Ovary (tissue), 9 donors: ENCODE data around the gene SORBS1. TPM values are rescaled to one million over a fixed set of nuclear protein-coding genes. Genes with fewer than 3 reads are reported as not detected.

Source experiments
- DNase-seq, 5 donors: peaks; one replicate each; pipeline ENCODE4 v3.0.0-alpha.2; 2019 to 2020
- H3K27ac ChIP-seq, 2 donors: fragments of 200-600 bp; one replicate each; pipeline versions ENCODE4 v1.5.1 to v1.8.0; 2019 to 2022
- H3K27me3 ChIP-seq: fragments of 200-600 bp; one replicate; pipeline ENCODE4 v1.8.0; 2022
- H3K36me3 ChIP-seq: fragments of 200-600 bp; sonication (generic); one replicate; pipeline ENCODE4 v1.5.1; 2019
- H3K4me1 ChIP-seq: one replicate; pipeline ENCODE4 v1.8.1; 2013; ENCODE audit warnings: mild to moderate bottlenecking, moderate library complexity; ENCODE audit not compliant: insufficient read depth
- H3K4me3 ChIP-seq: fragments of 200-600 bp; sonication (generic); one replicate; pipeline ENCODE4 v1.5.1; 2017
- H3K9me3 ChIP-seq, 2 donors: fragments of 200-600 bp in 1 of 2; sonication (generic) in 1 of 2; one replicate each; pipeline versions ENCODE4 v1.5.1 to v1.8.1; 2013 to 2019; ENCODE audit warnings: mild to moderate bottlenecking in 1 of 2, moderate library complexity in 1 of 2
- EP300 ChIP-seq: sonication (generic); formaldehyde crosslinking; IDR thresholded peaks from one replicate; pipeline ENCODE4 v1.6.1; 2017; ENCODE audit warnings: antibody characterized with exemption
- POLR2A ChIP-seq: fragments of 450-650 bp; IDR thresholded peaks from one replicate; pipeline ENCODE4 v1.6.1; 2017; ENCODE audit warnings: antibody characterized with exemption, mild to moderate bottlenecking, moderate library complexity
- WGBS, 3 donors: extraction: QIAGEN DNeasy Blood & Tissue Kit in 1 of 3; methylation state at CpG; one replicate each; pipeline versions ENCODE4 v1.1.5 to v1.1.7; 2013 to 2017; 5-methylcytosine and 5-hydroxymethylcytosine counted together
- intact Hi-C, 4 donors: fragments of 100-400 bp; cut with DNase I; formaldehyde crosslinking; loops; one replicate each; pipeline versions ENCODE4 v1.11.0 to v1.15.1; 2022 to 2023
- polyA plus RNA-seq, 2 donors: library from polyadenylated mRNA; stranded (reverse); fragments of 200-250 nt in 1 of 2; fragments of 350-450 nt in 1 of 2; fragmentation: Illumina TruSeq in 1 of 2; extraction: RNeasy Lipid Tissue Mini Kit (QIAGEN cat#74804) in 1 of 2; gene quantifications; one replicate each; pipeline ENCODE4 v1.2.3, GENCODE V29; 2013 to 2014
- total RNA-seq, 7 donors: library from RNA; depleted of rRNA in 2 of 7; stranded (reverse); fragments of >200 nt in 2 of 7; fragmentation: NEBNext Ultra II Directional in 3 of 7; extraction: Animal tissue kit (Norgen Biotek cat#: 25700) in 3 of 7; gene quantifications; one replicate each; pipeline versions ENCODE4 v1.1.0 to v1.2.4, GENCODE V29; 2016 to 2023
- TF ChIP-seq, protein P1 (sequence below), 3 donors: fragments of 450-650 bp in 2 of 3; fragments of 200-600 bp in 1 of 3; IDR thresholded peaks; one replicate each; pipeline versions ENCODE4 v1.5.1 to v1.8.0; 2016 to 2022; ENCODE audit warnings: antibody characterized with exemption in 3 of 3, mild to moderate bottlenecking in 1 of 3
- donor health status: DM: no; HTN: no; CAD: no; lungs with moderate emphysema.
- donor health status: DM: no; HTN: no; CAD: no.
- donor health status: Bipolar disorder and iron deficiency.
- donor health status: DM: yes; HTN: yes; CAD: no.
- donor health status: DM: no; HTN: no; CAD: no.
- donor health status: DM: yes; HTN: yes; CAD: no.

SORBS1 gene
- total and polyA plus RNA-seq, 9 donors = 10.7 to 156 (median 20.0) TPM

- no peak overlapping the region for H3K4me3 ChIP-seq
- DNase-seq = no peak
- no peak overlapping the region for H3K27ac ChIP-seq
- TF ChIP-seq POLR2A = no peak
- TF ChIP-seq EP300 = no peak
- TF ChIP-seq, protein P1, sequence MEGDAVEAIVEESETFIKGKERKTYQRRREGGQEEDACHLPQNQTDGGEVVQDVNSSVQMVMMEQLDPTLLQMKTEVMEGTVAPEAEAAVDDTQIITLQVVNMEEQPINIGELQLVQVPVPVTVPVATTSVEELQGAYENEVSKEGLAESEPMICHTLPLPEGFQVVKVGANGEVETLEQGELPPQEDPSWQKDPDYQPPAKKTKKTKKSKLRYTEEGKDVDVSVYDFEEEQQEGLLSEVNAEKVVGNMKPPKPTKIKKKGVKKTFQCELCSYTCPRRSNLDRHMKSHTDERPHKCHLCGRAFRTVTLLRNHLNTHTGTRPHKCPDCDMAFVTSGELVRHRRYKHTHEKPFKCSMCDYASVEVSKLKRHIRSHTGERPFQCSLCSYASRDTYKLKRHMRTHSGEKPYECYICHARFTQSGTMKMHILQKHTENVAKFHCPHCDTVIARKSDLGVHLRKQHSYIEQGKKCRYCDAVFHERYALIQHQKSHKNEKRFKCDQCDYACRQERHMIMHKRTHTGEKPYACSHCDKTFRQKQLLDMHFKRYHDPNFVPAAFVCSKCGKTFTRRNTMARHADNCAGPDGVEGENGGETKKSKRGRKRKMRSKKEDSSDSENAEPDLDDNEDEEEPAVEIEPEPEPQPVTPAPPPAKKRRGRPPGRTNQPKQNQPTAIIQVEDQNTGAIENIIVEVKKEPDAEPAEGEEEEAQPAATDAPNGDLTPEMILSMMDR (IDR thresholded peaks at IDR 0.05) = no peak
- no peaks in the 10 kb centered on the region for H3K36me3 ChIP-seq
- H3K4me1 ChIP-seq = no peaks in the 10 kb centered on the region
- no peaks in the 10 kb centered on the region for H3K9me3 ChIP-seq
- no peaks in the 10 kb centered on the region for H3K27me3 ChIP-seq
- intact Hi-C loops = no loop called here
- 29 to 38% (median 34%) methylated on average over 5 of the region's 5 CpGs for WGBS, 3 donors
Measured at GRCh38 chr10:95399183-95399582, 162.0 kb downstream of the SORBS1 start.

- Histone ChIP-seq H3K4me3 (no peak overlapping the region), H3K9me3 (no peaks in the 10 kb centered on the region), H3K27me3 (no peaks in the 10 kb centered on the region), H3K36me3 (no peaks in the 10 kb centered on the region), H3K27ac (no peak overlapping the region), H3K4me1 (peaks cover 5% of the 10 kb centered on the region)
- no peak for DNase-seq
- 78 to 85% (median 79%) methylated on average over 3 of the region's 3 CpGs for WGBS, 3 donors
- TF ChIP-seq EP300 = no peak
- no peak for TF ChIP-seq POLR2A
- TF ChIP-seq, protein P1 (IDR thresholded peaks at IDR 0.05) = no peak
- intact Hi-C loops = no loop called here
Measured at GRCh38 chr10:95397747-95398146, 163.4 kb downstream of the SORBS1 start.

DNA sequence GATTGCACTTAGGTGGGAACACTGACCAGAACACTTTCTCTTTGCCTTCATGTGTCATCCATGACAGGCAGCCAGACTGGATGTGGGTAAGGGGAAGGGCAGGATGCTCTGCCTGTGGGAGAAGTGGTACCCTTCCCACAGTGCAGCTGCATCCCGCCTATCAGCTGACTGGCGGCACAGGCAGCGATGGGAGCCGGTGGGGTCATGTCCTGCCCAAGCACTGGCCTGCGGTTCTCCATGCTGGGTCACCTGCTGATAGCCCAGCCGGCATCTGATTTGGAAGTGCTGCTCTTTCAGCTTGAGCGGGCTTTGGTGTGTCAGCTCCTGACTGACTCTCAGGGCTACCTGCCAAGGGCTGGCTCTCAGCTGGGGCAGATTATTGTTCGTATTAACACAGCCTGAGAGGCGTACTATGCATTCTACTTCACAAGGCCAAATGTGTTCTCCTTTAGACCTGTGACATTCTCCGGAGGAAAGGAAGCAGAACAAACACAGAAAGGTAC lies 165.2 kb downstream of the SORBS1 start:
- DNase-seq = no peak
- Histone ChIP-seq H3K4me3 (no peak overlapping the region), H3K9me3 (no peaks in the 10 kb centered on the region), H3K27me3 (no peaks in the 10 kb centered on the region), H3K36me3 (no peaks in the 10 kb centered on the region), H3K27ac (no peak overlapping the region), H3K4me1 (peaks cover 8% of the 10 kb centered on the region)
- intact Hi-C loops = no loop called here
- no peak for TF ChIP-seq EP300
- TF ChIP-seq, protein P1 (IDR thresholded peaks at IDR 0.05) = no peak
- TF ChIP-seq POLR2A = no peak
- 88 to 92% (median 91%) methylated on average over 10 of the region's 10 CpGs for WGBS, 3 donors

GRCh38 chr10:95394161-95394880 lies 166.8 kb downstream of the SORBS1 start:
- WGBS, 3 donors = 81 to 87% (median 84%) methylated on average over 6 of the region's 6 CpGs
- peaks cover 8% of the 10 kb centered on the region for H3K4me1 ChIP-seq

More at GRCh38 chr10:95394161-95394880, 166.8 kb downstream of the SORBS1 start:
- no peaks in the 10 kb centered on the region for H3K9me3 ChIP-seq
- intact Hi-C loops = no loop called here
- no peak for DNase-seq
- H3K36me3 ChIP-seq = no peaks in the 10 kb centered on the region
- H3K4me3 ChIP-seq = no peak overlapping the region
- no peak overlapping the region for H3K27ac ChIP-seq
- TF ChIP-seq EP300 = no peak
- TF ChIP-seq, protein P1 (IDR thresholded peaks at IDR 0.05) = no peak
- TF ChIP-seq POLR2A = no peak
- no peaks in the 10 kb centered on the region for H3K27me3 ChIP-seq
